HCT116 (cell line): ENCODE measurements around the gene KCNJ4. TPM values are rescaled to one million over a fixed set of nuclear protein-coding genes. Genes with fewer than 3 reads are reported as not detected.

ENCODE experiments used
- ATAC-seq: fragments of 200-7000 bp; cut with Tn5 transposase; 2 replicates; pipeline ENCODE4 v1.9.1; 2020; ENCODE audit warnings: mild to moderate bottlenecking, moderate library complexity
- BruUV-seq: library from RNA; stranded (reverse); fragments of 400-500 nt; replicated peaks from 2 replicates; lab custom pipeline; 2021; lab: Mats Ljungman, UMichigan
- CTCF ChIA-PET: fragments of 300-600 bp; sonication (Branson Sonifier 250); formaldehyde crosslinking; loops from one replicate; lab custom pipeline; 2021; ENCODE audit warnings: antibody characterized with exemption; lab: Charles Lee
- POLR2A ChIA-PET: fragments of 300-600, 350-600 bp; sonication (Branson Sonifier 250); formaldehyde crosslinking; loops from one replicate; lab custom pipeline; 2021; ENCODE audit warnings: antibody characterized with exemption; lab: Charles Lee
- RAD21 ChIA-PET, 2 experiments: fragments of 300-600 bp; sonication (Branson Sonifier 250); formaldehyde crosslinking; loops; one replicate each; lab custom pipeline; 2023; ENCODE audit warnings: low total read pairs in 2 of 2; ENCODE audit not compliant: uncharacterized antibody in 2 of 2, unreplicated experiment in 2 of 2, low non-redundant PET in 1 of 2; lab: Charles Lee
- DNase-seq: peaks from one replicate; pipeline ENCODE4 v3.0.0-alpha.2; 2010; ENCODE audit warnings: low read depth, low spot score
- H2AFZ ChIP-seq: fragments of 200-600 bp; shearing (Covaris generic), sonication (generic); 2 replicates; pipeline ENCODE4 v1.6.1; 2017; ENCODE audit warnings: low read depth, mixed run types, mixed read lengths, antibody characterized with exemption, low read length; ENCODE audit not compliant: poor library complexity, severe bottlenecking
- H3K27ac ChIP-seq: 2 replicates; pipeline ENCODE4 v1.5.1; 2012; ENCODE audit warnings: low read depth, low read length
- H3K27me3 ChIP-seq: fragments of 200-600 bp; sonication (generic); 2 replicates; pipeline ENCODE4 v1.6.1; 2016; ENCODE audit warnings: mixed run types, low read length, mixed read lengths; ENCODE audit not compliant: insufficient read depth
- H3K36me3 ChIP-seq, 2 experiments: fragments of 200-500 bp in 1 of 2; fragments of 200-600 bp in 1 of 2; sonication (Bioruptor generic) in 1 of 2; sonication (generic) in 1 of 2; 2 replicates each; pipeline versions ENCODE4 v1.5.1 to v1.6.1; 2014 to 2016; ENCODE audit warnings: low read length in 2 of 2, inconsistent platforms in 1 of 2, mixed read lengths in 1 of 2, mixed run types in 1 of 2; ENCODE audit not compliant: insufficient read depth in 2 of 2, control insufficient read depth in 1 of 2
- H3K4me1 ChIP-seq, 2 experiments: fragments of 200-600 bp in 1 of 2; sonication (generic) in 1 of 2; 2 replicates each; pipeline versions ENCODE4 v1.5.1 to v1.6.1; 2012 to 2017; ENCODE audit warnings: low read length in 2 of 2, inconsistent platforms in 1 of 2, mild to moderate bottlenecking in 1 of 2, mixed read lengths in 1 of 2, mixed run types in 1 of 2, moderate library complexity in 1 of 2; ENCODE audit not compliant: insufficient read depth in 2 of 2, control insufficient read depth in 1 of 2
- H3K4me2 ChIP-seq: fragments of 200-600 bp; sonication (generic); 2 replicates; pipeline ENCODE4 v1.6.1; 2017; ENCODE audit warnings: mixed run types, low read length, mixed read lengths
- H3K4me3 ChIP-seq, 2 experiments: fragments of 200-600 bp in 1 of 2; sonication (generic) in 1 of 2; replicated peaks in 1 of 2; 2 replicates each; pipeline ENCODE4 v1.5.1; 2011 to 2016; ENCODE audit warnings: low read length in 2 of 2, control low read depth in 1 of 2, low read depth in 1 of 2, mild to moderate bottlenecking in 1 of 2, mixed read lengths in 1 of 2, mixed run types in 1 of 2
- H3K79me2 ChIP-seq: fragments of 200-600 bp; sonication (generic); 2 replicates; pipeline ENCODE4 v1.6.1; 2017; ENCODE audit warnings: mild to moderate bottlenecking, mixed run types, low read length, moderate library complexity, mixed read lengths; ENCODE audit not compliant: insufficient read depth
- H3K9ac ChIP-seq: fragments of 200-600 bp; sonication (generic); 2 replicates; pipeline ENCODE4 v1.6.1; 2016; ENCODE audit warnings: low read length, mixed read lengths
- H3K9me2 ChIP-seq: fragments of 200-600 bp; sonication (generic), shearing (Covaris generic); 2 replicates; pipeline ENCODE4 v1.6.1; 2017; ENCODE audit warnings: mixed run types, mild to moderate bottlenecking, moderate library complexity; ENCODE audit not compliant: insufficient read depth
- H3K9me3 ChIP-seq, 2 experiments: fragments of 200-500 bp in 1 of 2; fragments of 200-600 bp in 1 of 2; sonication (Bioruptor generic) in 1 of 2; sonication (generic) in 1 of 2; 2 replicates each; pipeline ENCODE4 v1.6.1; 2014 to 2017; ENCODE audit warnings: low read length in 2 of 2, mixed read lengths in 2 of 2, inconsistent platforms in 1 of 2, low read depth in 1 of 2, mild to moderate bottlenecking in 1 of 2, mixed run types in 1 of 2, moderate library complexity in 1 of 2; ENCODE audit not compliant: control insufficient read depth in 1 of 2, insufficient read depth in 1 of 2
- H4K20me1 ChIP-seq: fragments of 200-600 bp; sonication (generic), shearing (Covaris generic); 2 replicates; pipeline ENCODE4 v1.6.1; 2017; ENCODE audit warnings: mixed run types, mild to moderate bottlenecking, moderate library complexity; ENCODE audit not compliant: insufficient read depth
- CBX3 ChIP-seq: IDR thresholded peaks from 2 replicates; pipeline ENCODE4 v1.6.1; 2012; ENCODE audit warnings: low read depth
- EZH2 ChIP-seq: fragments of 200-600 bp; sonication (generic); IDR thresholded peaks from 2 replicates; pipeline ENCODE4 v1.6.1; 2017; ENCODE audit warnings: antibody characterized with exemption, mixed run types
- EZH2phosphoT487 ChIP-seq: fragments of 200-600 bp; IDR thresholded peaks from 2 replicates; pipeline ENCODE4 v1.6.1; 2018; ENCODE audit warnings: antibody characterized with exemption, borderline replicate concordance
- FOSL1 ChIP-seq: IDR thresholded peaks from 2 replicates; pipeline ENCODE4 v1.6.1; 2012; ENCODE audit warnings: low read depth
- POLR2AphosphoS5 ChIP-seq: IDR thresholded peaks from 2 replicates; pipeline ENCODE4 v1.6.1; 2011; ENCODE audit warnings: mild to moderate bottlenecking, low read depth, low read length, moderate library complexity
- SIN3A ChIP-seq: IDR thresholded peaks from 2 replicates; pipeline ENCODE4 v1.6.1; 2012; ENCODE audit warnings: low read depth
- TCF7L2 ChIP-seq: IDR thresholded peaks from 2 replicates; pipeline ENCODE4 v1.7.0; 2011; ENCODE audit warnings: borderline replicate concordance, inconsistent platforms; ENCODE audit not compliant: insufficient read depth, insufficient read length; ENCODE audit errors: extremely low read depth
- intact Hi-C: fragments of 100-400 bp; cut with micrococcal nuclease; formaldehyde crosslinking; loops from 2 replicates; pipeline ENCODE4 v1.10.0; 2022
- total RNA-seq: library from RNA; stranded (reverse); gene quantifications from one replicate; pipeline ENCODE4 v1.2.1, GENCODE V29; 2021; ENCODE audit not compliant: unreplicated experiment
- TF ChIP-seq, protein P1 (sequence below): IDR thresholded peaks from 2 replicates; pipeline ENCODE4 v1.6.1; 2011; ENCODE audit warnings: mild to moderate bottlenecking, low read length, moderate library complexity; ENCODE audit not compliant: insufficient replicate concordance; ENCODE audit errors: extremely low read depth

The KCNJ4 gene
- total RNA-seq, 1 experiment from 2014 or later: not detected

DNA sequence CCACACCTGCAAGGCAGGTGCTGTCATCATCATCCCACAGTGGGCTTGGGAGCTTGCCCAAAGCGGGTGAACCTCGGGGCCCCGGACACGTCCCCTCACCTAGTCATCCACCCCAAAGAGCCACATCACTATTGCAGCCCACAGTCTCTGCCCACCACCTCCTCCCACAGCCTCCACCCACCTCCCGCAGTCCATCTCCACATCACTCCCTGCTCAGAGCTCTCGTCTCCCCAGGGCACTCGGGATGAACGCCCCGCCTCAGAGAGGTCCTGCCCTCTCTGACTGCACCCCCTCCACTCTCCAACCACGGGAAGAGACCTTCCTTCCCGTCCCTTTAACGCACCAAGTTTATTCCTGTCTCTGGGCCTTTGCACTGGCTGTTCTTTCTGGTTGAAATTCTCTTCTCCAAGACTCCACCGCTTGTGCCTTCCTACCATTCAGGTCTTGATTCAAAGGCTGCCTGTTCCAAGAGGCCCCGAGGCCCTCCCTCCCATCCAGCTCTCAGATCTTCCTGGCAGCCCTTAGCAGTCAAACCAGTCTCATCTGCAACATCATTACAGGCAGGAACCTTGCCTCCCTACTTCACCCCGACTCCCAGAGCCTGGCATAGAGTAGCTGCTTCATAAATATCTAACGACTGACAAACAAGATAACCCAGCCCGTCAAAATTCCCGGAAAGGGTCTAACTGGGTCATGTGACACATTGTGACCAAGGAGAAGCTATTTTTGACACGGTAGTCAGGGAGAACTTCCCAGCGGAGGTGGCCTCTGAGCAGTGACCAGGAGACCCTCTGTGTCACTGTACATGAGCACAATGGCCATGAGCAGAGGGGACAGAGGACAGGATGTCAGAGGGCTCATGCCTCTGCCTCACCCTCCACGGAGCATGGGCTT lies 11.1 kb downstream of the KCNJ4 start:
- POLR2A ChIA-PET: no interaction called here
- DNase-seq (no peak), ATAC-seq (no peak)
- H3K4me3 ChIP-seq: no peak overlapping the region
- H3K9me3 ChIP-seq: no peaks in the 10 kb centered on the region
- H4K20me1 ChIP-seq: no peaks in the 10 kb centered on the region
- no peak overlapping the region for H3K9ac ChIP-seq
- H3K4me1 ChIP-seq: no peaks in the 10 kb centered on the region
- no TSS peak for BruUV-seq
- H3K36me3 ChIP-seq: no peaks in the 10 kb centered on the region
- H3K27me3 ChIP-seq: no peaks in the 10 kb centered on the region
- TF ChIP-seq TCF7L2: no peak
- no peak for TF ChIP-seq POLR2AphosphoS5
- no peak for TF ChIP-seq CBX3
- no peak for TF ChIP-seq FOSL1
- H3K9me2 ChIP-seq: no peaks in the 10 kb centered on the region
- RAD21 ChIA-PET: no interaction called here
- intact Hi-C loops: no loop called here
- CTCF ChIA-PET: no interaction called here
- H3K4me2 ChIP-seq: no peak overlapping the region
- no peak overlapping the region for H3K27ac ChIP-seq
- H3K79me2 ChIP-seq: no peaks in the 10 kb centered on the region
- no peak overlapping the region for H2AFZ ChIP-seq

DNA sequence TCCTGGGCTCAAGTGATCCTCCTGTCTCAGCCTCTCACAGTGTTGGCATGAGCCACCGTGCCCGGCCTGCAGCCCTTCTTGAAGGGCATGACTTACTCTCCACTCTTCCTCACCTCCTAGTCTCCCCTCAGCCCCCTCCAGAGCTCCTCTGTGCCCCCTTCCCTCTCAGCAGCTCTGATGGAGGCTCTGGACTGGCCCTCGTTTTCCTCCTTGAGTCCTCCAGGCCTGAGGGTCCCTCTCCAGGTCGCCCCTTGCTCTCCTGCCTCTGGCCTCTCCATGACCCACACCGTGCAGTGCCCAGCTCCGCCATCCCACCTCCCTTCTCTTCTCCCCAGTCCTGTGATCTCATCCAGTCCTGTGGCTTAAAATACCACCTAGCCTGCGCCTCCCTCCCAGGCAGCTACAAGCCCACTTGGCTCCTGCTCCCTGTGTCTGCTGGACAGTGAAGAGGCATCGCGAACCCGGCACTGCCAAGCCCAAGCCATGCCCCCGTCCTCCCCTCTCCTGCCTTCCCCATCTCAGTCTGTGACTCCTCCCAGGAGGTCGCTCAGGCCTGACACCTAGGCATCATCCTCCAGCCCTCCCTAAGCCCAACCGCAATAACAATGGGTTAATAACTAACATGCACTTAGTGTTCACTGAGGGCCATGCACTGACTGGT lies 11.9 kb downstream of the KCNJ4 start:
- no TSS peak for BruUV-seq
- intact Hi-C loops: no loop called here
- H3K4me1 ChIP-seq: no peaks in the 10 kb centered on the region
- H3K36me3 ChIP-seq: no peaks in the 10 kb centered on the region
- H3K9me3 ChIP-seq: no peaks in the 10 kb centered on the region
- no peaks in the 10 kb centered on the region for H4K20me1 ChIP-seq
- RAD21 ChIA-PET: no interaction called here
- CTCF ChIA-PET: no interaction called here
- H3K9me2 ChIP-seq: no peaks in the 10 kb centered on the region
- DNase-seq: no peak
- POLR2A ChIA-PET: no interaction called here
- no peak overlapping the region for H2AFZ ChIP-seq
- no peak overlapping the region for H3K4me3 ChIP-seq
- TF ChIP-seq EZH2: no peak
- TF ChIP-seq, protein P1, sequence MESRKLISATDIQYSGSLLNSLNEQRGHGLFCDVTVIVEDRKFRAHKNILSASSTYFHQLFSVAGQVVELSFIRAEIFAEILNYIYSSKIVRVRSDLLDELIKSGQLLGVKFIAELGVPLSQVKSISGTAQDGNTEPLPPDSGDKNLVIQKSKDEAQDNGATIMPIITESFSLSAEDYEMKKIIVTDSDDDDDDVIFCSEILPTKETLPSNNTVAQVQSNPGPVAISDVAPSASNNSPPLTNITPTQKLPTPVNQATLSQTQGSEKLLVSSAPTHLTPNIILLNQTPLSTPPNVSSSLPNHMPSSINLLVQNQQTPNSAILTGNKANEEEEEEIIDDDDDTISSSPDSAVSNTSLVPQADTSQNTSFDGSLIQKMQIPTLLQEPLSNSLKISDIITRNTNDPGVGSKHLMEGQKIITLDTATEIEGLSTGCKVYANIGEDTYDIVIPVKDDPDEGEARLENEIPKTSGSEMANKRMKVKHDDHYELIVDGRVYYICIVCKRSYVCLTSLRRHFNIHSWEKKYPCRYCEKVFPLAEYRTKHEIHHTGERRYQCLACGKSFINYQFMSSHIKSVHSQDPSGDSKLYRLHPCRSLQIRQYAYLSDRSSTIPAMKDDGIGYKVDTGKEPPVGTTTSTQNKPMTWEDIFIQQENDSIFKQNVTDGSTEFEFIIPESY: no peak
- TF ChIP-seq EZH2phosphoT487: no peak
- no peak for TF ChIP-seq SIN3A
- 0 out of 2 replicates have a peak, but pooled peaks have one; percentile 6 for ATAC-seq
- no peak overlapping the region for H3K4me2 ChIP-seq
- H3K79me2 ChIP-seq: no peaks in the 10 kb centered on the region
- no peak overlapping the region for H3K9ac ChIP-seq
- H3K27ac ChIP-seq: no peak overlapping the region
- H3K27me3 ChIP-seq: no peaks in the 10 kb centered on the region
